AG04449 (cell line): ENCODE measurements around the gene ASCL3.

ENCODE experiments used
- CTCF ChIA-PET: fragments of 350-600 bp; formaldehyde crosslinking; extraction: SDS; loops from one replicate; lab custom pipeline; 2021; ENCODE audit warnings: antibody characterized with exemption; lab: Yijun Ruan, JAX
- POLR2A ChIA-PET: fragments of 400-600, 350-600 bp; formaldehyde crosslinking; extraction: SDS; loops from one replicate; lab custom pipeline; 2020; ENCODE audit warnings: antibody characterized with exemption, inconsistent platforms; lab: Yijun Ruan, JAX
- DNase-seq: peaks from one replicate; pipeline ENCODE4 v3.0.0-alpha.2; 2010; ENCODE audit warnings: low read depth, low spot score
- H3K4me3 ChIP-seq: 2 replicates; pipeline ENCODE4 v1.5.1; 2011; ENCODE audit warnings: low read depth, mild to moderate bottlenecking, control low read depth, low read length
- TF ChIP-seq, protein P1 (sequence below): IDR thresholded peaks from one replicate; pipeline ENCODE4 v1.5.1; 2011; ENCODE audit warnings: mild to moderate bottlenecking, moderate library complexity, low read length, control low read depth, inconsistent platforms; ENCODE audit not compliant: insufficient read depth; ENCODE audit errors: missing control alignments

Gene ASCL3

DNA sequence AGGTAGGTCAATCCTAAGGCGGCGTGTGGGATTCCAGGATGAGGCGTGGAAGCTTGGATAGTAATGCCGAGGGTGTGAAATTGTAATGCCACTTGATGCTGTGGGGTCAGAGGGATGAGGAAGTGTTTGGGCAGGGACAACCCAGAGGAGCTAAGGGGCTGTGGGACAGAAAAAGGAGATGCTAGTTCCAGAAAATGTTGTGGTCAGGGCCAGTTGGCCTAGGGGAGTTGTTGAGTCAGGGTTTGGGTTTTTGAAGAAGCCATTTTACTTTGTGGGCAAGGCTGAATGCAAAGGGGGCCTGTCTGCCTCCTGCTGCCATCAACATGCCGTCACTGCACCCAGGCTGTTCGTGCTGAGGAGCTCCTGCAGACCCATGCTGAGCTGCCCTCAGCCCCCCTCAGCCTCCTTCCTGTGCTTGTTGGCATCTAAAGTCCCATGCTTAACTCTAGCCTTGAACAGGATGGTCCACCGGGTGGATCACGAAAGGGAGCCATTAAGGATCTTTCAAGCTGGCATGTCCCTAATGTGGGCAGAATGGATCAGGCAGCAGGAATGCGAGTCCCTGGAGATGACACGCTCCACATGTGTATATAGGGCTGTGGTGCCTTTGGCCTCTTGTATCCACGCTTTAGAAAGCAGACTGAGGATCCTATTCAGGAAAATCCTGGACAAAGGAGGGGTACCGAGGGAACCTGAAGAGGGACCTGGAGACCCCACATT lies 12.2 kb downstream of the ASCL3 start:
- no peak for DNase-seq
- CTCF ChIA-PET, result interaction anchor here (1.3 kb wide), 1 partner anchor 16 kb away, joined by 6 read pairs; no protein-coding TSS in a partner anchor
- POLR2A ChIA-PET, result no interaction called here
- TF ChIP-seq, protein P1, sequence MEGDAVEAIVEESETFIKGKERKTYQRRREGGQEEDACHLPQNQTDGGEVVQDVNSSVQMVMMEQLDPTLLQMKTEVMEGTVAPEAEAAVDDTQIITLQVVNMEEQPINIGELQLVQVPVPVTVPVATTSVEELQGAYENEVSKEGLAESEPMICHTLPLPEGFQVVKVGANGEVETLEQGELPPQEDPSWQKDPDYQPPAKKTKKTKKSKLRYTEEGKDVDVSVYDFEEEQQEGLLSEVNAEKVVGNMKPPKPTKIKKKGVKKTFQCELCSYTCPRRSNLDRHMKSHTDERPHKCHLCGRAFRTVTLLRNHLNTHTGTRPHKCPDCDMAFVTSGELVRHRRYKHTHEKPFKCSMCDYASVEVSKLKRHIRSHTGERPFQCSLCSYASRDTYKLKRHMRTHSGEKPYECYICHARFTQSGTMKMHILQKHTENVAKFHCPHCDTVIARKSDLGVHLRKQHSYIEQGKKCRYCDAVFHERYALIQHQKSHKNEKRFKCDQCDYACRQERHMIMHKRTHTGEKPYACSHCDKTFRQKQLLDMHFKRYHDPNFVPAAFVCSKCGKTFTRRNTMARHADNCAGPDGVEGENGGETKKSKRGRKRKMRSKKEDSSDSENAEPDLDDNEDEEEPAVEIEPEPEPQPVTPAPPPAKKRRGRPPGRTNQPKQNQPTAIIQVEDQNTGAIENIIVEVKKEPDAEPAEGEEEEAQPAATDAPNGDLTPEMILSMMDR, result no peak
- no peak overlapping the region for H3K4me3 ChIP-seq

GRCh38 chr11:8928981-8929615 lies 13.7 kb downstream of the ASCL3 start:
- TF ChIP-seq, protein P1, result no peak
- no peak overlapping the region for H3K4me3 ChIP-seq
- no peak for DNase-seq
- ChIA-PET POLR2A (interaction anchor here (0.7 kb wide), 1 partner anchor 208 kb away, joined by 3 read pairs; no protein-coding TSS in a partner anchor), CTCF (no interaction called here)

GRCh38 chr11:8928205-8928604 lies 14.6 kb downstream of the ASCL3 start:
- TF ChIP-seq, protein P1, result no peak
- CTCF ChIA-PET, result interaction anchor here (1.6 kb wide), 1 partner anchor 14 kb away, joined by 4 read pairs; no protein-coding TSS in a partner anchor
- no peak for DNase-seq
- POLR2A ChIA-PET, result no interaction called here
- no peak overlapping the region for H3K4me3 ChIP-seq

GRCh38 chr11:8927233-8927632 lies 15.6 kb downstream of the ASCL3 start:
- TF ChIP-seq, protein P1, result no peak
- ChIA-PET CTCF (interaction anchor here (1.6 kb wide), 1 partner anchor 13 kb away, joined by 4 read pairs; no protein-coding TSS in a partner anchor), POLR2A (no interaction called here)
- no peak overlapping the region for H3K4me3 ChIP-seq
- DNase-seq, result no peak

GRCh38 chr11:8926236-8926635 lies 16.6 kb downstream of the ASCL3 start:
- TF ChIP-seq, protein P1, result no peak
- ChIA-PET CTCF (interaction anchor here (1.1 kb wide), 2 partner anchors 11 to 14 kb away, joined by 3 to 5 read pairs; no protein-coding TSS in a partner anchor), POLR2A (no interaction called here)
- DNase-seq, result no peak
- H3K4me3 ChIP-seq, result no peak overlapping the region

DNA sequence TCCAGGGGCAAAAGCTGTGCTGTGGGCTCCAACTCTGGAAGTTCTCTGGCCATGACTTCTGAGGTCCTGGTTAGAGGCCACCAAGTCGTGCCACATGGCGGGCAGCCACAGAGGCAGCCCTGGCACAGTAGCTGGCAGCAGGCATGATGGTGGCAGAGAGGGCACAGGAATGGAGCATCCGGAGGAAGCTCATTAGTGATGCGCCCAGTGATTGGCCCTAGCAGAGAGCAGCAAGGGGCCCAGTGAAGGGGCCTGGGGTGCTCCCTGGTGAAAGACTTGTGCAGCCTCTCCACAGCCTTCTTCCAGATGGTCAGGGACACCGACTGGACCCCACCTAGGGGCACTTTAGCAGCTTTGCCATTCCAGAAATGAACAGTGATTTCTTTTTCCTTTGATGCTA lies 17.1 kb downstream of the ASCL3 start:
- ChIA-PET CTCF (interaction anchor here (1.1 kb wide), 2 partner anchors 10 to 13 kb away, joined by 3 to 5 read pairs; no protein-coding TSS in a partner anchor), POLR2A (no interaction called here)
- TF ChIP-seq, protein P1, result no peak
- H3K4me3 ChIP-seq, result no peak overlapping the region
- DNase-seq, result no peak
